ENCODE data around the gene TMX4. TPM values are rescaled to one million over a fixed set of nuclear protein-coding genes. Genes with fewer than 3 reads are reported as not detected.

The TMX4 gene
- total RNA-seq, 4 donors from 2014 or later: 27.4 to 44.7 (median 31.1) TPM

- TF ChIP-seq, protein P1, sequence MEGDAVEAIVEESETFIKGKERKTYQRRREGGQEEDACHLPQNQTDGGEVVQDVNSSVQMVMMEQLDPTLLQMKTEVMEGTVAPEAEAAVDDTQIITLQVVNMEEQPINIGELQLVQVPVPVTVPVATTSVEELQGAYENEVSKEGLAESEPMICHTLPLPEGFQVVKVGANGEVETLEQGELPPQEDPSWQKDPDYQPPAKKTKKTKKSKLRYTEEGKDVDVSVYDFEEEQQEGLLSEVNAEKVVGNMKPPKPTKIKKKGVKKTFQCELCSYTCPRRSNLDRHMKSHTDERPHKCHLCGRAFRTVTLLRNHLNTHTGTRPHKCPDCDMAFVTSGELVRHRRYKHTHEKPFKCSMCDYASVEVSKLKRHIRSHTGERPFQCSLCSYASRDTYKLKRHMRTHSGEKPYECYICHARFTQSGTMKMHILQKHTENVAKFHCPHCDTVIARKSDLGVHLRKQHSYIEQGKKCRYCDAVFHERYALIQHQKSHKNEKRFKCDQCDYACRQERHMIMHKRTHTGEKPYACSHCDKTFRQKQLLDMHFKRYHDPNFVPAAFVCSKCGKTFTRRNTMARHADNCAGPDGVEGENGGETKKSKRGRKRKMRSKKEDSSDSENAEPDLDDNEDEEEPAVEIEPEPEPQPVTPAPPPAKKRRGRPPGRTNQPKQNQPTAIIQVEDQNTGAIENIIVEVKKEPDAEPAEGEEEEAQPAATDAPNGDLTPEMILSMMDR (IDR thresholded peaks at IDR 0.05; ENCODE audit: low read depth): no peak
Observed at GRCh38 chr20:7967199-7967844, 52.2 kb downstream of the TMX4 start.

- TF ChIP-seq, protein P1 (IDR thresholded peaks at IDR 0.05; ENCODE audit: low read depth): no peak
Observed at GRCh38 chr20:7966176-7966575, 53.4 kb downstream of the TMX4 start.

GRCh38 chr20:7959484-7959883, 60.1 kb downstream of the TMX4 start:
- TF ChIP-seq, protein P1 (IDR thresholded peaks at IDR 0.05; ENCODE audit: low read depth): no peak

GRCh38 chr20:7950387-7950786, 69.2 kb downstream of the TMX4 start:
- TF ChIP-seq, protein P1 (IDR thresholded peaks at IDR 0.05; ENCODE audit: low read depth): no peak

- TF ChIP-seq, protein P1 (IDR thresholded peaks at IDR 0.05; ENCODE audit: low read depth): no peak
Observed at GRCh38 chr20:7943891-7944290, 75.7 kb downstream of the TMX4 start.

DNA sequence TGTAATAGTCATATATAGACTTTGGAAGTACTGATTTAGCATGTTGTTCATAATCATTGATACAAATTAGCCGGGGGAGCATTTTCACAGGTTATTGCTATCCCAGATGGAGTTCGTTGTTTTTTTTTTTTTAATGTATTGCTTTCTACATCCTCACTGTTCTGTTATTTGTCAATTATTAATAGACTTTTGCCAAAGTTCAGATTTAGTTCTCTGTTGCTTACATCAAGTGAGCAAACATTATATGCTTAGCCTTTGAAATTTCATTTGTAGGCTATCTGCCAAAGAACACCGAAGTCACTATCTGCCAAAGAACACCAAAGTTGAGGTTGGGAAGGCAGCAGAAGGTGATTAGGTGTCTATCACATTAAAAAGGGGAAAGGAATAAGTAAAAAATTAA, 79.2 kb downstream of the TMX4 start, which contains the start of gene HAO1:
Gene HAO1, minus strand, starts transcription at position 118 of the 400 bp plus-strand sequence. Its CDS starts 36 bp downstream, at position 82.
- TF ChIP-seq, protein P1 (IDR thresholded peaks at IDR 0.05; ENCODE audit: low read depth): no peak

DNA sequence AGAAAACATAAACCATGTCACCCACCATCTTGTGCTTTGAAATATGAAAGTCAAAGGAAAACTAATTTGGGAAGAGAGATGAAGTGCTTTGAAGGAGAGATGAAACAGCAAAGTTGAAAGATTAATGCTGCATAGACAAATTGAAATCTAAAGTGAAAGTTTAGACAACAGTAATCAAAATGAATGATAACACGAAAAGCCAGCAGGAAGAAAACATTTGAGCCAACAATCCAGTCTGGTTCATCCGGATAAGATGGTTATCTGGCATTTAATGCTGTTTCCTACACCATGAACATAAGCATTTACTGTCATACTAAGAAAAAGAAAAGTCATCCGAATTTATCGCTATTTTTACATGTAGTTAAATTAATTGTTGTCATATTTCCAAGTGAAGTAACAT, 79.9 kb downstream of the TMX4 start:
- TF ChIP-seq, protein P1 (IDR thresholded peaks at IDR 0.05; ENCODE audit: low read depth): no peak

Data from subcutaneous adipose tissue (tissue), 4 donors.